ENCODE data around the gene NSMCE1.

Gene NSMCE1, protein sequence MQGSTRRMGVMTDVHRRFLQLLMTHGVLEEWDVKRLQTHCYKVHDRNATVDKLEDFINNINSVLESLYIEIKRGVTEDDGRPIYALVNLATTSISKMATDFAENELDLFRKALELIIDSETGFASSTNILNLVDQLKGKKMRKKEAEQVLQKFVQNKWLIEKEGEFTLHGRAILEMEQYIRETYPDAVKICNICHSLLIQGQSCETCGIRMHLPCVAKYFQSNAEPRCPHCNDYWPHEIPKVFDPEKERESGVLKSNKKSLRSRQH

DNA sequence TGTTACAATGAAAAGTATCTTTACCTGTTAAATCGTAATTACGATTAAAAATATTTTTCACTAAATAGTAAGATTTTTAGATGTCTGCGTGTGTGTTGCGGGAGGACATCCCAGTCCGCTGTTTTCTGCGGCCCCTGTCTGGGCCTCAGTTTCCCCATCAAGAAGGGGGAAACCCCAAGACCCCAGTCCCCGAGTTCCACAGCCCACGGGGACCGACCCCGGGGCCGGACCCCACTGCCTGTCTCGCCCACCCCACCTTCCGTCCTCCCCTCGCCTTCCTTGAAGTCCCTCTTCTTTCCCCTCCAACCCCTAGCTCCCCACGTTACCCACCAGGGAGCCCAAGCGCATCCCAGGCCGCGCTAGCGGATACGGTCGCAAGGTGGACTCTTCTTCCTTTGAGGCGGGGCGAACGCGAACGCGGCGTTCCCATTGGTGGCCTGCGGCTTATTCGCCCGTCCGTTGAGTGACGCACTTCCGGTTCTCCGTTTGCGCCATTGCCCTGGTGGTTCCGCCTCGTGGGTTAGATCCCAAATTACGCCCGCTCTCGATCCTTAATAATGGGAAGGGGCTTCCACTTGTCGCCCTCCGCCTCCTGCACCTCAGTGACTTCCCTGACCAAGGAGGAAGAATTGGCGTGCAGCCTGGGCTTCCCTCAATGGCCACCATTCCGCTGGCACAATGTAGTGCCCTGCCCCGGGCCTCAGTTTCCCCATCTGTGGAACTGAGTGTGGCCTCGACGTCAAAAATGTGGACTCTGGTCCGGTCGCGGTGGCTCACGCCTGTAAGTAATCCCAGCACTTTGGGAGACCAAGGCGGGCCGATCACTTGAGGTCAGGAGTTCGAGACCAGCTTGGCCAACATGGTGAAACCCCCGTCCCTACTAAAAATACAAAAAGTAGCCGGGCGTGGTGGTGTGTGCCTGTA is at the start of gene NSMCE1:
TSS of gene NSMCE1 (minus strand) at position 397 of the 924 bp plus-strand sequence. CDS start 11,202 bp downstream, outside the sequence.
- TF ChIP-seq, protein P1, sequence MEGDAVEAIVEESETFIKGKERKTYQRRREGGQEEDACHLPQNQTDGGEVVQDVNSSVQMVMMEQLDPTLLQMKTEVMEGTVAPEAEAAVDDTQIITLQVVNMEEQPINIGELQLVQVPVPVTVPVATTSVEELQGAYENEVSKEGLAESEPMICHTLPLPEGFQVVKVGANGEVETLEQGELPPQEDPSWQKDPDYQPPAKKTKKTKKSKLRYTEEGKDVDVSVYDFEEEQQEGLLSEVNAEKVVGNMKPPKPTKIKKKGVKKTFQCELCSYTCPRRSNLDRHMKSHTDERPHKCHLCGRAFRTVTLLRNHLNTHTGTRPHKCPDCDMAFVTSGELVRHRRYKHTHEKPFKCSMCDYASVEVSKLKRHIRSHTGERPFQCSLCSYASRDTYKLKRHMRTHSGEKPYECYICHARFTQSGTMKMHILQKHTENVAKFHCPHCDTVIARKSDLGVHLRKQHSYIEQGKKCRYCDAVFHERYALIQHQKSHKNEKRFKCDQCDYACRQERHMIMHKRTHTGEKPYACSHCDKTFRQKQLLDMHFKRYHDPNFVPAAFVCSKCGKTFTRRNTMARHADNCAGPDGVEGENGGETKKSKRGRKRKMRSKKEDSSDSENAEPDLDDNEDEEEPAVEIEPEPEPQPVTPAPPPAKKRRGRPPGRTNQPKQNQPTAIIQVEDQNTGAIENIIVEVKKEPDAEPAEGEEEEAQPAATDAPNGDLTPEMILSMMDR (IDR thresholded peaks at IDR 0.05; ENCODE audit: low read depth, low read length): no peak
- H3K4me3 ChIP-seq (ENCODE audit: low read depth, low read length): peak within 1 kb of the TSS; percentile 73

GRCh38 chr16:27317738-27318391 is 49.3 kb upstream of the NSMCE1 start:
- TF ChIP-seq, protein P1 (IDR thresholded peaks at IDR 0.05; ENCODE audit: low read depth, low read length): no peak
- H3K4me3 ChIP-seq (ENCODE audit: low read depth, low read length): 0 out of 2 replicates have a peak overlapping the region, but pooled peaks have one; percentile 27

DNA sequence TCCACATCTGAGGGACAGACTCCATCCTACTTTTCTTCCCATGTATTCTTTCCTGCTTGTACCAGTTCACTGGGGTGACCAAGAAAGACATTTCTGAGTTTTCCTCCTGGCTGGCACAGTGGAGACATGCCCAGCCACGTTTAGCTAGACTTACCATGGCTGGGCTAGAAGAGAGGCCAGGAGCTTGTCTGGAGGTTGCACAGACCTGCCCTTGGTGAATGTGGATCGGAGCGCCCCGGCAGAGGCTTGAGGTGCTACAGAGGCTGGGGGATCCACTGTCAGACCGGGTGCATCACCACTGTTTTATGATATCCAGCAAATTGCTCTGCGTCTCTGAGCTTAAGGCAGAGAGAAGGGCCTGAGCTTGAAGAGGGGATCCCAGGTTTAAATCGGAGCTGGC is 48.7 kb upstream of the NSMCE1 start:
- TF ChIP-seq, protein P1 (IDR thresholded peaks at IDR 0.05; ENCODE audit: low read depth, low read length): no peak
- H3K4me3 ChIP-seq (ENCODE audit: low read depth, low read length): no peak overlapping the region

DNA sequence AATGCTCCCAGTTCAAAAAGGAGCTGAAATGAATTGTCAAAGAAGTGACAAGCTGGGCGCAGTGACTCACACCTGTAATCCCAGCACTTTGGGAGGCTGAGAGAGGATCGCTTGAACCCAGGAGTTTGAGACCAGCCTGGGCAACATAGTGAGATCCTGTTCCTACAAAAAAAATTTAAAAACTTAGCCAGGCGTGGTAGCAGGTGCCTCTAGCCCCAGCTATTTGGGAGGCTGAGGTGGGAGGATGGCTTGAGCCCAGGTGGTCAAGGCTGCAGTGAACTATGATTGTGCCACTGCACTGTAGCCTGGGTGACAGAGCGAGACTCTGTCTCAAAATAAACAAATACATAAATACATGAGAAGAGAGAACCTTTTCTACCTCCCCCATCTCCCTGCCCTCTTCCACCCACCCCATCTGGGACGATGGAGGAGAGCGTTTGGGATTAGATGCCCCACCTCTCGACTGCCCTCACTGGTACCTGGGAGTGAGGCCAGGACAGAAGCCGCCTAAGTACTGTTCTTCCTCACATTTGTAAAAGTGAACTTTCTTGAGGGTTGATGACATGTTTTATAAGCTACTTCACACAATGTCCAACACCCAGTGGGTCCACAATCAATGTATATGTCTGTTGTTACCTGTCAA is 47.6 kb upstream of the NSMCE1 start:
- peak overlapping the region; percentile 87 for H3K4me3 ChIP-seq (ENCODE audit: low read depth, low read length)

DNA sequence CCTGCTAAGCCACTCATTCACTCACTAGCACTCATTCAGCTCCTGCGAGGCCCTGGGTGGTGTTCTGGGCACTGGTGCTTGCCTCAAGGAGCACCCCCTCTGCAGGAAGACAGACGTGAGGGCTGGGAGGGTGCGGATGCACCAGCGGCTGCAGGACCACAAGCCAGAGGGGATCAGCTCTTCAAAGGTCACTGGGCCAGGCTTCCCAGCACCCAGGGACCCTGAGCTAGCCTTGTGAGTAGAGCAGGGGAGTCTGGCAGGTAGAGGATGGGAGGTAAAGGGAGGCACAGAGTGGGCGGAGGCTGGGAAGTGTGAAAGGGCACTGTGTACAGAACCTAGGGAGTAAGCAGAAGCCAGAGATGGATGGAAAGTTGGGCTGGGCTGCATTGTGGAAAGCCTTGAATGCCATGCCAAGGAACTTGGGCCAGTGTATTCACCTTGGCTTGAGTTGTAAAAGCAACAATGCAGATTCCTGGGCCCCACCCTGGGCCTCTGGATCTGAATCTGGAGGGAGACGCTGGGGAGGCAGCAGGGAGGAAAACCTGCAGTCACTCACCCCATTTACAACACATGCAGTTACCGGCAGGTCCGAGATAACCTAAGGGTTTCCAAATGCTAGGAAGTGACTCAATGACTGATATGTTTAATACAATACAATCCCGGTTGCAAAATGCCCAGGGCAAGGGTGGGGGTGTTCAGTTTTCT is 46.9 kb upstream of the NSMCE1 start:
- peak overlapping the region; percentile 87 for H3K4me3 ChIP-seq (ENCODE audit: low read depth, low read length)
- TF ChIP-seq, protein P1 (IDR thresholded peaks at IDR 0.05; ENCODE audit: low read depth, low read length): no peak

More for the DNA sequence above, 47.6 kb upstream of the NSMCE1 start:
- TF ChIP-seq, protein P1 (IDR thresholded peaks at IDR 0.05; ENCODE audit: low read depth, low read length): no peak

- peak overlapping the region; percentile 87 for H3K4me3 ChIP-seq (ENCODE audit: low read depth, low read length)
- TF ChIP-seq, protein P1 (IDR thresholded peaks at IDR 0.05; ENCODE audit: low read depth, low read length): no peak
These were observed 46.4 kb upstream of the NSMCE1 start for GRCh38 chr16:27314986-27315332.

All from WI38 (cell line).